22Rv1 (cell line): ENCODE results near the gene DCBLD2.

Source experiments
- CTCF ChIP-seq: fragments of 450-650 bp; IDR thresholded peaks from 2 replicates; pipeline ENCODE4 v1.5.1; 2017; ENCODE audit warnings: mild to moderate bottlenecking
- ZFX ChIP-seq: fragments of 450-650 bp; IDR thresholded peaks from 2 replicates; pipeline ENCODE4 v1.6.1; 2017; ENCODE audit warnings: antibody characterized with exemption, borderline replicate concordance

- no peak for TF ChIP-seq CTCF
- no peak for TF ChIP-seq ZFX
Measured at GRCh38 chr3:98798820-98799219, 102.7 kb downstream of the DCBLD2 start.
